ENCODE data around the gene MAG.

DNA sequence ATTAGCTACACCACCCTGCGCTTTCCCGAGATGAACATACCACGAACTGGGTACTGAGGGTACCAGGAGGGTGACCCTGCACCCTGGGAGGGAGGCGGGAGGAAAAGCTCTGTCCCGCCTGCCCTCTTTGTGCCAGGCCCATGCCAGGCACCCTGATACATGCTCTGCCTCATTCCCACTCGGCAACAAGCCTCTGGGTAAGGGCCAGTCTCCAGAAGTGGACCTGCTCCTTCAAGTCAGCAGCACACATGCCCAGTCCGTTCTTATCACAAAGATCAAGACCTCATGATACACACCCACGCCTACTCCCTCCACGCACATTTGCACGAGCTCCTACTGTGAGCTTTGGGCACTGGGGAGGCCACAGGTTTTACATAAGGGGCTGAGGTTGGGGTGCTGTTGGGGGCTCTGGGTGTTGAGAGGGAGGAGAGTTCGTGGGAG is 53.7 kb downstream of the MAG start:
- TF ChIP-seq EZH2 (IDR thresholded peaks at IDR 0.05) (no peak), POLR2AphosphoS5 (IDR thresholded peaks at IDR 0.05; ENCODE audit: borderline replicate concordance, low read depth, low read length) (no peak), FOXP2 (optimal IDR thresholded peaks at IDR 0.05; ENCODE audit: control extremely low read depth, extremely low read length, insufficient read depth) (no peak)

All from SK-N-MC (cell line).